Activated CD4-positive, CD25-positive, alpha-beta regulatory T cell (primary cell): ENCODE data around the gene PDS5A.
"Not testable (repeated sequence)": the region's sequence is repeated elsewhere in the genome, so short reads cannot be mapped to it uniquely, and the experiment has no call there.

Experiments used
- DNase-seq, 4 experiments: peaks; one replicate each; lab custom pipeline; 2025; lab: John Stamatoyannopoulos, UW

Gene PDS5A

GRCh38 chr4:39899291-39899690 lies 78.4 kb downstream of the PDS5A start:
- DNase-seq = no peak

GRCh38 chr4:39898015-39898414 lies 79.7 kb downstream of the PDS5A start:
- no peak for DNase-seq

- DNase-seq = no peak
Measured at GRCh38 chr4:39893693-39894072, 84.0 kb downstream of the PDS5A start.

GRCh38 chr4:39892988-39893692 lies 84.6 kb downstream of the PDS5A start:
- no peak for DNase-seq

- DNase-seq = no peak
Measured at GRCh38 chr4:39889226-39889625, 88.5 kb downstream of the PDS5A start.

- no peak for DNase-seq
Measured at GRCh38 chr4:39888541-39888940, 89.2 kb downstream of the PDS5A start.

- DNase-seq = no peak
Measured at GRCh38 chr4:39883646-39884045, 94.1 kb downstream of the PDS5A start.

- DNase-seq = no peak
Measured at GRCh38 chr4:39881789-39882188, 95.9 kb downstream of the PDS5A start.

GRCh38 chr4:39877971-39878370 lies 99.7 kb downstream of the PDS5A start:
- no peak for DNase-seq

- no peak for DNase-seq
Measured at GRCh38 chr4:39873823-39874222, 103.9 kb downstream of the PDS5A start.

GRCh38 chr4:39865280-39865679 lies 112.4 kb downstream of the PDS5A start:
- DNase-seq = no peak

GRCh38 chr4:39864391-39864790 lies 113.3 kb downstream of the PDS5A start:
- no peak for DNase-seq

- no peak for DNase-seq
Measured at GRCh38 chr4:39860804-39861203, 116.9 kb downstream of the PDS5A start.

- DNase-seq = no peak
Measured at GRCh38 chr4:39855909-39856512, 121.7 kb downstream of the PDS5A start.

- no peak for DNase-seq
Measured at GRCh38 chr4:39852636-39853035, 125.1 kb downstream of the PDS5A start.

GRCh38 chr4:39850727-39851126 lies 127.0 kb downstream of the PDS5A start:
- DNase-seq = no peak

GRCh38 chr4:39846705-39847104 lies 131.0 kb downstream of the PDS5A start:
- DNase-seq = no peak

- DNase-seq = no peak
Measured at GRCh38 chr4:39846120-39846519, 131.6 kb downstream of the PDS5A start.

GRCh38 chr4:39841894-39842293 lies 135.8 kb downstream of the PDS5A start:
- DNase-seq = no peak

- DNase-seq = not testable (repeated sequence)
Measured at GRCh38 chr4:39840516-39840915, 137.2 kb downstream of the PDS5A start.

- no peak for DNase-seq
Measured at GRCh38 chr4:39840027-39840426, 137.7 kb downstream of the PDS5A start.

GRCh38 chr4:39838431-39838830 lies 139.3 kb downstream of the PDS5A start:
- DNase-seq = not testable (repeated sequence)

- DNase-seq = no peak
Measured at GRCh38 chr4:39834269-39834668, 143.4 kb downstream of the PDS5A start.

- no peak for DNase-seq
Measured at GRCh38 chr4:39825741-39826231, 151.9 kb downstream of the PDS5A start.
